Kasumi-1 (cell line): ENCODE data around the gene GRIN2A.
"Not testable (repeated sequence)": the region's sequence is repeated elsewhere in the genome, so short reads cannot be mapped to it uniquely, and the experiment has no call there.

ENCODE experiments used
- DNase-seq, 2 experiments: peaks; one replicate each; lab custom pipeline; 2025; lab: John Stamatoyannopoulos, UW

GRIN2A gene

DNA sequence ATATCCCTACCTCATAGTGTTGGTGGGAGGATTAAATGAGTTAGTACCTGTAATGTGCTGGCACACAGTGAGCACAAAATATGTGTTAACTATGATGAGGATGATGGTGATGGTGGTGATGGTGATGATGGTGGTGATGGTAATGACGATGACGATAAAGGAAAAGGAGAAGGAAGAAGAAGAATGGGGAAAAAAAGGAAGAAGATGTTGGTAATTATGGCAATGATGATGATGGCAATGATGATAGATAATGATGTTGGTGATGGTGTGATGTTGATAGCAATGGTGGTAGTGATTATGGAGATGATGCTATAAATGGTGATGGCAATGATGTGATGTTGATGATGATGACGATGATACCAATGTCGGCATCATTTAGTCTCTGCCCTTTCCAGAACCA lies 270.2 kb downstream of the GRIN2A start:
- no peak for DNase-seq

DNA sequence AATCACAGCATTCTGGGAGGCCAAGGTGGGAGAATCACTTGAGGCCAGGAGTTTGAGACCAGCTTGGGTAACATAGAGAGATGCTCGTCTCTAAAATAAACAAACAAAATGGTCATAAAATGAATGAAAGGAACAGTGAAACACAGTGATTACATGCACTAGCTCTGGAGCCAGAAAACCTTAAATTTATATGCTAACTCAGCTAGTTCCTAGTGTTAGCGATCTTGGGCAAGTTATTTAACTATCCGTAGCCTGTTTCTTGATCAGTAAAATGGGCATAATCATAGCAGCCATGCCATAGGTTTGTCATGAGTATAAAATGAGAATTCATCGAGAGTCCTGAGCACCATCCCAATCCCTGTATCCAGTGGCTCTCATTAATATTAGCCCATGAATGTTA lies 271.0 kb downstream of the GRIN2A start:
- no peak for DNase-seq

DNA sequence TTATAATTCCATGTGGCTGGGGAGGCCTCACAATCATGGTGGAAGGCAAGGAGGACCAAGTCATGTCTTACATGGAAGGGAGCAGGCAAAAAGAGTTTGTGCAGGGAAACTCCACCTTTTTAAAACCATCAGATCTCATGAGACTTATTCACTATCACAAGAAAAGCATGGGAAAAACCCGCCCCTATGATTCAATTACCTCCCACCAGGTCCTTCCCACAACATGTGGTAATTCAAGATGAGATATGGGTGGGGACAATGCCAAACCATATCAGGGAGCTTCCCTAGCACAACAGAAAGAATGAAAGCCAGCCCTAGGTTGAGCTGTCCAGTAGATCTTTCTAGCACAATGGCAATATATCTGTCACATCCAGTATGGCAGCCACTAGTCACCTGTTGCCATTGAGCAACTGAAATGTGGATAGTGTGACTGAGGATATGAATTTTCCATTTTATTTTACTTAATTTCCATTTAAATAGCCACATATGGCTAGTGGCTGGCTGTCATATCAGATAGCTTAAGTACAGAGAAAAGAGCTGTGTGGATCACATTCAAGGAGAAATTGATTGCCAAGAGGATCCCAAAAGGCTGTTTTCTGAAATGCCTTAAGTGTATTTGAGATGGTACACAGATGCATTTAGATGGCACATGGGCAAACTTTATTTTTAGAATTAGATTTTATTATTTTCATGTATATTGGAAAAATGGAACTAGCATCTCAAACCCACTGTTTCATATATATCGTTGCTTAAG lies 273.0 kb downstream of the GRIN2A start:
- no peak for DNase-seq

DNA sequence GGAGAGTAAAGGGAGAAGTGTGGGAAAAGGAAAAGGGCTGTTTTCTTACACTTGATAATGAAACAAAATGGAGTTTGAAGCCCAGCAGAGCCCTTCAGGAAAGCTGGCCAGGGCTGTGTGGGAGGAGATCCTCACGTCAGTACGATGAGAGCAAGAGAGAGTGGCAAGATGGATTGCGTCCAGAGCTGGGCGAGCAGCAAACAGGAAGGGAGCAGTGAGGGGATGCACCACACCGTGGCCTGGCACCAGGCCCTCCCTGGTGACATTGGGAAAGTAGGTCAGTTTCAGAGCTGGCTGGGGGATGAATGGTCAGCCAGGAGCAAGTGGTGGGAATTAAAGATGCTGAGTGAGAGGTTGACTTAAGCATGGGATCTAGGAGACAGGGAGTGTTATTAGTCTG lies 273.6 kb downstream of the GRIN2A start:
- no peak for DNase-seq

GRCh38 chr16:9907752-9908151 lies 274.5 kb downstream of the GRIN2A start:
- DNase-seq: no peak

DNA sequence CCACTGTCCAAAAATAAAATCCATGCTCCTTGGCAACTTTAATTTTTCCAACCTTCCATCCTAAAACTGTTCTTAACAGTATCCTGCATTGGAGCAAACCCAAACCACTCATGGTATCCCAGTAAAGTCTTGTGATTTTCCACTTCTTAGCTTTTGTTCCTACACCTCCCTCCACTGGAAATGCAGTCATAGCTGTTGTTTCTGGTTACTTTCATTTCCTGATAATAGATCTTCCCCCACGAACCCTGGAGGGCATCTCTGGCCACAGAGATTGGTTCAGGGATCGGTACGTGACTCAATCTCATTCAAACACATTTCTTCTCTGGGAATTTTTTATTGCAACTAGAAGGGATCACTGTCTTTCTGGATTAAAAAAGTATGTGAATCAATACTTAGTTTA lies 276.0 kb downstream of the GRIN2A start:
- no peak for DNase-seq

DNA sequence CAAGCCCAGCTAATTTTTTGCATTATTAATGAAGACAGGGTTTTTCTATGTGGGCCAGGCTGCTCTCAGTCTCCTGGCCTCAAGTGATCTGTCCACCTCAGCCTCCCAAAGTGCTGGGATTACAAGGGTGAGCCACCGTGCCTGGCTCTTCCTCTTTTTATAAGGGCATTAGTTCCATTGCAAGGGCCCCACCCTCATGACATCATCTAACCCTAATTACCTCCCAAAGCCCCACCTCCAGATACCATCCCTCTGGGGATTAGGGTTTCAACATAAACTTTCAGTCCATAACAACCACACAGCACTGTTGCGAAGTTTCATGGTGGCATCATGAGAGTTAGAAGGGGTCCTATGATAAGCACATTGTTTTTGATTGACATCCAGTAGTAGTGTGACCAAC lies 277.7 kb downstream of the GRIN2A start:
- no peak for DNase-seq

- DNase-seq: no peak
Observed at GRCh38 chr16:9900576-9900975, 281.7 kb downstream of the GRIN2A start.

- DNase-seq: no peak
Observed at GRCh38 chr16:9898555-9898954, 283.7 kb downstream of the GRIN2A start.

GRCh38 chr16:9898124-9898523 lies 284.1 kb downstream of the GRIN2A start:
- no peak for DNase-seq

DNA sequence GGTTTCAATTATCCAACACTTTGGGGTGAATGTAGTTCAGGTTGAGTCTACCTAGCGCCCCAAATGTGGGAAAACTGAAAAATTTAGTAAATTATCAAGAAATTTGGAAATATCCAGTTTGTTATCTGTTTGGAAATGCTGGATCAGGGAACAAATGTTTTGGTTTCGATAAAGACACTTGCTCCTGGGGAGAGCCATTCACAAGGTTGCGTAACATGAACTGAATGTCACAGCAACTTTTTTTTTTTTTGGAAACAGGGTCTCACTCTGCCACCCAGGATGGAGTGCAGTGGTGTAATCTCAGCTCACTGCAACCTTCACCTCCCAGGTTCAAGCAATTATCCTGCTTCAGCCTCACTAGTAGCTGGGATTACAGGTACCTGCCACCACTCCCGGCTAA lies 286.4 kb downstream of the GRIN2A start:
- DNase-seq: no peak

GRCh38 chr16:9885876-9886275 lies 296.4 kb downstream of the GRIN2A start:
- DNase-seq: no peak

DNA sequence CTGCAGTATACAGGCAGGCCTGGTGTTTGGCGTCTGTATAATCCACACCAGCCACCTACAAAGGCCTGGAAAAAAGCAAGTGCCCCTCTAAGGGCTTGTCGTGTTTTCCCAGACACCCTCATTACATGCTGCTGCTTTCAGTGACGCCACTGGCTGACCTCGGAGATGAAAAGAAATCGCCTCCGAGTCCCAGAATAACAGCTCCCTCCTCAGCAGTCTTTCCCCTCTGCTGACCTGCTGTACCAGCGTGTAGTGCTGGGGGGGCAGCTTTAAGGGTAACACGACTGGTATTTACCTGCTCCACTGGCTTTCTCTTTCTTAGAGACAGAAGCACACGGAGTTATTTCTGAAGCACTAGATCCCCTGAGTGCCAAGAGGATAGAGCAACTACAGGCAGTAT lies 296.8 kb downstream of the GRIN2A start:
- DNase-seq: no peak

DNA sequence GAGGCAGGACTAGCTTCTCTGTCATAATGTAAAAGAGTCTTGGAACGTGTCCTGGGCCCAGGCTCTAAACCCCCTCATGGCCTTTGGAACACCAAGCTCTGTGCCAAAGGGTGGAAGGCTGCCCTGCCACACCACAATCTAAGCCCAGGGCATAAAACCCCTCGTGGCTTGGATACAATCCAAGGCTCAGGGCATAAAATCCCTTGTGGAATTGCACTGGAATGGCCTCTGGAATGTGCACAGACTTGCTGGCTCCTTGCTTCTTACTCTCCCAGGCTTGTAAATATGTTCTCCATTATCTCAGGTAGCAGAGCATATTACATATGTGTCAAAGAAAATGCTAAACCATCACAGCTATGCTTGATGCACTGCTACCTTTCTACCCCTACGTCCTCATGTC lies 306.2 kb downstream of the GRIN2A start:
- not testable (repeated sequence) for DNase-seq

DNA sequence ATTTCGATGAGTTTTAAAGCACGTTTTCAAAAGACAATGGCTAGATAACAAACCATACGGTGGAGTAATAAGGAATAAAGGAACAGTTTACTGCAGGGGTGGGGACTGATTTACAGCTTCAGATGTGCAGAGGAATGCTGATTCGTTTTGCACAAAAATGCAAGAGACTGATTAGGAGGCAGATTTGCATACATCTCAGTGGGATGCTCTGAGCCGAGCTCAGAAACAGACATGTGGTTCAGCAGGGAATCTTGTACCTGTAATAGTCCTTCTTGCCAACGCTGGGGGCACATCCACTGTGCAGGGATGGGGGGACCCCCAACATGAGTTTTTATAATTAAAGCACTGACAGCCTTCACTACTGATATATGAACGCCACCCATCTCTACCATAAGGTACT lies 308.0 kb downstream of the GRIN2A start:
- DNase-seq: no peak

DNA sequence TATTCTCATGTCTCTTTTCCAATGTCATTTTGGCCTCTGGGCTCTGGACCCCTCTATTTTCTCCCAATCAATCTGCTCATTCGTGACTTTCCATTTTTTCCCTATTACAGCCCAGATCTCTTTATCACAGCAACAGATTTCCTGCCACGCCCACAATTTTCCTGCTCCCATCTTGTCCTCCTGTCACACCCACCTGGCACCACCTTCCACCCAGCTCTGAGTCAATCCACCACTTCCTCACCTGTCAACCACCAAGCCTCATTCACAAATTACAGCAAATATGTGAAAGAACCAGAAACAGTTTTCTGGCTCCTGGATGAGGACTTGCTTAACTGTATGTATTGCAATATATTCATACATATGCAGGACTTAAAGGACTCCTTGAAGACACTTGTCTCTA lies 311.3 kb downstream of the GRIN2A start:
- no peak for DNase-seq

DNA sequence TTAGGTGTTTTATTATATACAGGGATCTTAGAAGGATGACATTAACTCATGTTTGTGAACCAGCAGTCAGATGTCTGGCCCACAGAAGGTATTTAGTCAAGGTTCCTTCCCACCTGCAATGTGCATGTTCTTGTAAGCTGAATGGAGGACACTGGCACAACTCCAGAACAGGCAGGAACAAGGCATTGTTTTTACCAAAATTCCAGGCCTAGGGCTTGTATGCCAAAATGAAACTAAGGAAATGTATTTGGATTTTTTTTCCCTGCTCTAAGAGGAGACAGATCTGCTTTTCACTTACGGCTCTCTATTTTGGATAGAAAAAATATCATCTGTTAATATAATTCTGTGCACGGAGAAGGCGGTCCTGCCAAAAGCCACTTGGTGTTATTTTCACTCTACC lies 312.5 kb downstream of the GRIN2A start:
- no peak for DNase-seq

- DNase-seq: no peak
Observed at GRCh38 chr16:9868606-9869149, 313.6 kb downstream of the GRIN2A start.

DNA sequence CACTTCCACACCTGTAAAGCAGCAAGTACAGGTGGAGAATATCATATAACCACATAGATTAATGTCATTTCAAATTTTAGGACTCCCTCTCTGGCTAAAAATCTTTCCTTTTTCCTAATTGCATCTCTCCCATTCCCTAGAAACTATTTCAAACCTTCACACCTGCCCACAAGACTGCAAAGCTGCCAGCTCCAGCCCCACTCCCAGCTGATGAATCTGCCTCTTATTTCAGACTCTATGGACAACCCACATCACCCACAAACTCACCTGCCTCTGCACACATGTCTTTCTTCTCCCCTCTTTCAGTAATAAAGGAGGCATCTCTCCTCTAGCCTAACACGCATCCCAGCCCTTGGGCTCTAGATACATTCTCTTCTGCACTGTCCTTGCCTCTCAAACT lies 315.1 kb downstream of the GRIN2A start:
- no peak for DNase-seq

DNA sequence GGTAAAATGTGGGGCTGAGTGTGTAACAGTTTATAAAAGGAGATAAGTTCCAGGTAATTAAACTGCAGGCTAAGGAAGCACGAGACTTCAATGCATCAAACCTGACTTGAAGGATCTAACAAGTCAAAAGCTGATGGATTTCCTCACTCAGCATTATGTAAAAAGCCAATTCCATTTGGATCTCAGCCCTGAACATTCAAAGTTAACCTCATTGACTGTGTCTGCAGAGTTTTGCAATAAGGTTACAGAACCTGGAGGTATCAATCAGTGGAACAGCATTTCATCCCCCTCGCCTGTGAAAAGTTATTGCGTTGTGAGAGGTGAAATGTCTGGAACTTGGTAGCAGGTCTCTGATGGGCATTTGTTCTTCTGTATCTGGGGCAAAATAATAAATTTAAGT lies 317.8 kb downstream of the GRIN2A start:
- no peak for DNase-seq

DNA sequence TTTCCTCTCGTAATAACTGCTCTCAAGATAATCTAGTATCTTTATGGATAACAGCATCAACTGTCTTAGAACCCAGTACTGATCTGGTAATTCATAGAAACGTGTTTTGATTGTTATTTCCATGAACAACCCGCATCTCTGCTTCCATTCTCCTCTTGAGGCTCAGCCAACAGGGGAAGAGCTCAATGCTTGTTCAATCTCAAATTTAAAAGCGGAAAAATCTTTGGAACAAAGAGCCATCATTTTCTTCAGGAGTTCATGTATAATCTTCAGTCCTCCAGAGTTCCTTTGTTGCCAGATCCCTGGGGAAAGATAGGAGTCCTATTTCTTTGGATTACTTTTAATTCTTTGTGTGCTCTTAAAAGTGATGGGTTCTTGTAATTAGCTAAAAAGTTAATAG lies 319.9 kb downstream of the GRIN2A start:
- no peak for DNase-seq

DNA sequence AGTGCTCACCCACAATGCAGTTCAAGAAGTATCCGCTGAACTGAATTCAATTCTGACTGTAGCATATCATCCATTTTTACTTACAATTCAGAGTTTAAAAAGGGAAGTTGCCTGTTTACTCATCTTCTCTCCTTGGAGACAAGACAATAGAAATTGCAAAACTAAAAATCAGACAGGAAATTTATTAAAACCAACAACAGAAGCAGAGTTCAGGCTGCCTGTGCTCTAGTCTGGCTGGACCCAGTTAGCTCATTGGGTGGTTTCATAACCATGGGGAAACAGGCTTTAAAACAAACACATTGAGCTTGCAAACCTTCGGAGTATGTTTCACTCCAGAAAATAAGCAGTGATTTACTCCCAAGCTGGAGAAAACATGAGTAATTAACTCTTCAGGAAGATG lies 321.4 kb downstream of the GRIN2A start:
- DNase-seq: no peak

GRCh38 chr16:9859701-9860327 lies 322.4 kb downstream of the GRIN2A start:
- no peak for DNase-seq

- DNase-seq: no peak
Observed at GRCh38 chr16:9854675-9855074, 327.6 kb downstream of the GRIN2A start.
